Medulla oblongata (tissue), 1 donor: ENCODE measurements around the gene RYR2.
"Not testable (repeated sequence)": the region's sequence is repeated elsewhere in the genome, so short reads cannot be mapped to it uniquely, and the experiment has no call there.

Experiments
- DNase-seq: peaks from one replicate; pipeline ENCODE4 v3.0.0-alpha.2; 2015; ENCODE audit errors: extremely low spot score

Gene RYR2

DNA sequence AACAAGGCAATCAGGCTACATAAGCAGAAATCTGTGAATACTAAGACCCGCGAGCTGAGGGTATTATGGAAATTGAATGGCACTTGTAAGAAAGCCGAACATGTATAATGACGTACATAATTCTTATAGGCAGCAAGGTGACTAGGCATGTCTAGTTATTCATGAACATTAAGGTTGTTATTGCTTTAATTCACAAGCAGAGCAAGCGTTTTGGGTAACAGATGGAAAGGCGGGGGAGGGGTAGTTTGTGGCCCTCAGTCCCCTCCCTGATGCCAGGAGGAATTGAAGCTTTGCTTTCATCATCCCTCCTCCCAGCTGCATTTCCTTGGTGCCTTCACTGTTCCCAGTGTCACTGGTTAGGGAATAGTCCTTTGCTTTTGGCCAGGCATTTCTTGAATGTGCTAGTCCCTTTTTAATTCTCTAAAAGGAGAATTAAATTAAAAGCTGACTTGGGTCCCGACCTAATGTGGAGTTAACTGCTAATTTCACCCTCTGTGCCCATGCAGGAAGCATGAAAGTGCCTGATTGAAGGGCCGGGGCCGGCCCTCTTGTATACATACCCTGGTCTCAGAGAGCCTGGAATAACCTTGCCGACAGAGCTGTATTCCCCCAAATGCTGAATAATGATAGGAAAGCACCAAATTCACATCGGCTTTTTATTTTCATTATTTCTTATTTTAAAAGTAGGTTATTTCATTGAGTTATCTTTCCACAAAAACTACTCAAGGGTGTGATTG, 42.5 kb downstream of the RYR2 start:
- DNase-seq = no peak

DNA sequence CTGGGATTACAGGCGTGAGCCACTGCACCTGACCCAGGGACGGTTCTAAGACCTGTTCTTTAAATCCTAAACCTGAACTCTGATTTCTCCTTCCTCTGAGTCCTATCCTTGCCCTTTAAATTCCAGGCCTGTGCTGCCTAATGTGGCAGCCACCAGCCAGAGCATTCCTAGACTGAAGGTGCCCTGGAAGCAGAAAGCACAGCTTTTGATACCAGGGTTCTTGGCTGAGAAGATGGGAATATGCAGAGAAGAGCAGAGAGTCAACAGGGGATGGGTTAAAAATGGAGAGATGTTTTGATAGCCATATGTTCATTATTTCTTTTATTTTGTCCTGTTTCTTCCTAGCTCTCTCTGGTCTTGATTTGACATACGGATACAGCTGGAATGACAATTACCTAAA, 49.7 kb downstream of the RYR2 start:
- no peak for DNase-seq

DNA sequence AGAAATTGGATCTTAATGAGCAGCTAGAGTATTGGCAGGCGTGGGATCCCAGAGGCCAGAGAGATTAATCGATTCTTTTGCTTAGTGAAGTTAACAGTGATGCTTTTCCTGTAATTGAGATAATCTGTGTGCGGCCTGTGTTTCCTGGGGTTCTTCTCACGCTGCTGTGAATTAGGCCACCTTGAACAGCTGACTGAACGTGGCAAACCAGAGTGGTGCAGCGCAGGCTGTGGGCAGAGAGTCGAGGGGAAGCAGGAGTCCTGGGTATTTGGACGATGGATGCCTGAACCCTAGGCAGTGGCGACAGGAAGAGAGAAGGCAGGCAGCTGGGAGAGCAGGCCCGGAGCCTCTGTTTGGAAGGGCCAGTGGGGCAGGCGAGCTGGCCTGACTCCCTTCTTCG, 51.7 kb downstream of the RYR2 start:
- DNase-seq = no peak

DNA sequence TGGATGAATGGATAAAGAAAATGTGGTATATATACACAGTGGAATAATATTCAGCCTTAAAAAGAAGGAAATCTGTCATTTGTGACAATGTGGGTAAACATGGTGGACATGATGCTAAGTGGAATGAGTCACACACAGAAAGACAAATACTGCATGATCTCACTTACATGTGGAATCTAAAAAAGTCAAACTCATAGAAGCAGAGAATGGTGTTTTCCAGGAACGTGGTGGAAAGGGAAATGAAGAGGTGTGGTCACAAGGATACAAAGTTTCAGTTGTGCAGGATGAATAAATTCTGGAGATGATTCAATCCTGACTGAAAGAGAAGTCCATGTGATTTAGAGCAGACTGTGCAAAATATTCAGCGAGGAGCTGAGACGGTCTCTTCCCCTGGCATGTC, 56.6 kb downstream of the RYR2 start:
- no peak for DNase-seq

DNA sequence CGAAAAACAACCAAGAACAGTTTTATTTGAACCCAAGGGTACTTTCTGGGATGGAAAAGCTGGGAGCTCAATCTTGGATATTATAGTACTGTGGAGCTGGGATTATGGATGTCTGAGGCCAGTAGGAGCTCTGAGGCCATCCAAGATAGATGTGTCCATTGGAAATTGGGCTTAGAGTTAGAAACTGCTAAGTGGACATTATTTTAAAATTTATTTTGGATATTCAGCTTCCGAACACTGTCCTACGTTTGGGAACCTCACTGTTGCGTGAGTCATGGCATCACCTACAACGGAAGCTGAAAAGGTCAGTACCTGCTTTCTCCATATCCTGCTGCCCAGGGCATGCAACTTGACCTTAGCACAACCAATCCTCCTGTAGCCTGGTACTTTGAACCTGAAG, 61.0 kb downstream of the RYR2 start:
- no peak for DNase-seq

DNA sequence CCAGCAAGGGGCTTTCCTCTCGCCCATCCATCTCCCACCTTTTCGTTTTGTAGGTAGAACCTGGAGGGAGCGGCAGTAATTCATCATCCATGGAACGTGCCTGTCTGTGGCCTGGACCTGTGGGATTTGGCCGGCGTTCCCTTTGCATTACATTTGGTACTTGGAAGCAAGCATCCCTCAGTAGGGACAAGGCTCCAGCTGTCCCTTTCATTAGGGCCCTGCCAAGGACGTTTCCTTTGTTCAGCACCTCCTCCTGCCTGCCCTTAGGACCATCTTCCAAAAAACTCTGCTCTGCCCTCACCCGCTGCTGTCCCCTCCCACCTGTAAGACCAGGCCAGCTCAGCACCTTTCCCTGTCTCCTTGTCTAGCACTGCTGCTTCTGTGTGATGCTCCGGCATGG, 62.1 kb downstream of the RYR2 start:
- no peak for DNase-seq

DNA sequence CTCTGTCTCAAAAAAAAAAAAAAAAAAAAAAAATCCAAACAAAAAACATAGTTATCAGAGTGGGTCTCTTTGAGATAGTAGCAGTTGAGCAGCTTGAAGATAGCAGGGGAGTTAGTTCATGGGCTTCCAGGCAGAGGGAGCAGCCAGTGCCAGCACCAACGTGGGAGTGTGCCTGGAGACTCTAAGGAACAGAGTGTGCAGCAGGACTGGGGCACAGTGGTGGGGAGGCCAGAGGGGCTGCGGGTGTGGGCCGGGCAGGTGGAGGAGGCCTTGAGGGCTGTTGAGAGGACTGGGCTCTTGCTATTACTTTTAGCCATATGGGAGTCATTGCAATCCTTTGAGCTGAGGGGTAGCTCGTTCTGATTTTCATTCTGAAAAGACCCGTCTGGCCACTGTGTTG, 63.8 kb downstream of the RYR2 start:
- no peak for DNase-seq

DNA sequence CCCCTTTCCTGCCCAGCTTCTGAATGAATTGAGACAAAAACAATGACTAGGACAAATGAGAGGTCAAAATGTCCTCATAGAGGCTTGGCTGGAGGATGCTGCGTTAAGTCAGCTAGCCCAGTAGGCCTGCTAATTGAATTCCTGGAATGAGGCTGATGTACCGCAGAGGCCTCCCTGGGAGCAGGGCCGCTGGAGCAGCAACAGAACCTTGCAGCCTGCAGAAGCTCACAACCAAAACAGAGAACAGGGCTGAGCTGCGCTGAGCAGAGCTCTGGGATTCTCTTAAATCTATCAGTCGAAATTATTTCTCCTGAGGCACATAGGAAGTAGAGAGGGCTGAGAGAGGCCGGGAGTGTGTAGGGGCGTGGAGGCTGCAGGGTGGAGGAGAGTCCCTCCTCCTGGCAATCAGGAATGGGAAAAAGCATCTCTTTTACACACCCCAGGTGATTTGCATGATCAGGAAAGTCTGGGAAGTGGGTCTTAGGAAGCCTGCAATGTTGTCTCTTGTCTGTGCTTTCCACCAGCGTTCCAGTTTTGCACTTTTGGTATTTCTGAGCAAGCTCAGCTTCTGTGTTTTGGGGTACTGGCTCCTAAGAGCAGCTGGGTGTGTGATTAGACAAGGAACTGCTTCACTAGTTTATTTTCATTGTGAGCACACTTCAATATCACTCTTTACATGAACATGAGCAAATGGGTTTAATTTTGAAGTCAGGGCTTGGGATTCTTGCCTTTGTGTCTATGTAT, 66.5 kb downstream of the RYR2 start:
- no peak for DNase-seq

DNA sequence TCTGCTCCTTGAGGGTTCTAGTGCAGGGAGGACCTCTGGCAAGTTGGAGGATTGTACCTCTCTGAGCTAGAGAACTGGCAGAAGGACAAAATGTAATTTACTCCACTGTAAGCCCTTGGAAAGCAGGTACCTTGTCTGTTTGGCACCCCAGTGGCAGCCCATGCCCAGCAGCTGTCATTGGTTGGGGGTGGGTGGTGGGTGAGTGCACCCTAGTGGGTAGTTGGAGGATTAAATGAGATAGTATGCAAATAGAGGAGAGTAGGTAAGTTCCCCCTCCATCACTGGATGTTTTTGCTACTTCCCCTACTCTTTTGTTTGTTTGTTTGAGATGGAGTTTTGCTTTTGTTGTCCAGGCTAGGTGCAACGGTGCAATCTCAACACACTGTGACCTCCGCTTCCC, 69.8 kb downstream of the RYR2 start:
- DNase-seq = no peak

DNA sequence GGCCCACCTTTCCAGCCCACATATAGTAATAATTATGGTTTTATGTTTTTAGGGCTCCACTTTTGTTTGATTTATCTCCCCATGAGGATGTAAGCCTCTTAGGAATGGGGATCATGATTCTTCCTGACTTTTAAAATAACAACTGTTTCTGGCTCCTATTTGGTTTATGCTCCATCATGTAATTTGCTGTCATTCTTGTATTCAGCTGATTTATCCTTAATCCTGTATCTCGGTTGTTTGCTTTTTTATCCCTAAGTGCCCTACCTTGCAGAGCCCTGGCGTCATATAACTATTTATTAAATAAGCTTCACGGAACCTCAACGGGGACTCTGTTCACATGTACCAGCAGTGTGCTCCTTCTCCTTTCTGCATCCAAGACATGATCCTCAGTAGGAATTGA, 70.7 kb downstream of the RYR2 start:
- DNase-seq = no peak

DNA sequence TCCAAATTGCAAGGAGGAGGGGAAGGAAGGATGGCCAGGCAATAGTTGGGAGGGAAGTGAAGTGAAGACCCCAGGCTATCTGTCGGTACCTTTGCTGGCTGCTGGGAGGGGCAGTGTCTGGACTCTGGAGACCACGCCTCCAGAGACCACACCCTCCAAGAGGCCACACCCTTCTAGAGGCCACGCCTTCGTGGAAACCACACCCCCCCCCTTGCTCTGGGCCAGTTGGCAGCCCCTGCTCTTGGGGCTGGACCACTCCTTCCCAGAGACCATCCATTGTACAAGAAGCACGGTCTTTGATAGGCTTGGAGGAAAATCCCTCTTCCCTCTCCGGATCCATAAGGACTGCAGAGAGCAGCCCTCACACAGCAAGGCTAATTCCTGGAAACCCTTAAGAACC, 73.1 kb downstream of the RYR2 start:
- DNase-seq = no peak

DNA sequence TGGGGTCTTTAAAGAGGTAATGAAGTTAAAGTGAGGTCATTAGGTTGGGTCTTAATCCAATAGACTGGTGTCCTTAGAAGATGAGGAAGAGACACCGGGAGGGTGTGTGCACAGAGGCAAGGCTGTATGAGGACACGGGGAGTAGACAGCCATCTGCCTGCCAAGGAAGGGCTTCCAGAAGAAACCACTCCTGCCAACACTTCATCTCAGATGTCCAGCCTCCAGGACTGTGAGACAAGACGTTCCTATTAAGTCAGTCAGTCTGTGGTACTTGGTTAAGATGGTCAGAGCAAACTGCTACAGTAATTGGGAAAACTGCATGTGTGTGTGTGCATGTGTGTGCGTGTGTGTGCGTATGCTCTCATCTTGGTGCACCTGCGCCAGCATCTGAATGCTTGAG, 77.1 kb downstream of the RYR2 start:
- no peak for DNase-seq

DNA sequence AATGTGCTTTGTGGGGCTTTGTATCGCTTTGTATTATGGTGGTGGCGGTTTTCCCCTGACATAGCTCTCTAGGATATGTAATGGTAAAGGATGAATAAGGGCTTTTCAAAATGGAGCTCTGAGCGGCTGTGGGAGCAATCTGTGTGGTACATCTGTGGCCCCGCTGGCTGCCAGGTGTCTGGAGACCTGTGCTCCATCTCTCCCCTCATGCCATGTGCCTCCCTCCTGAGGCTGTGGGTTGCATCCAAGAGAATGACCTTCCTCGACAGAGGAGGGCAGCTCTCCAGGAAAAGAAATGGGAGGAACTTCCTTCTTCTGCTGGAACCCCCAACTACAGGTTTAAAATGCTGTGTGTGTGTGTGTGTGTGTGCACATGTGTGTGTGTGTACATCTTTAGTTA, 78.7 kb downstream of the RYR2 start:
- no peak for DNase-seq

DNA sequence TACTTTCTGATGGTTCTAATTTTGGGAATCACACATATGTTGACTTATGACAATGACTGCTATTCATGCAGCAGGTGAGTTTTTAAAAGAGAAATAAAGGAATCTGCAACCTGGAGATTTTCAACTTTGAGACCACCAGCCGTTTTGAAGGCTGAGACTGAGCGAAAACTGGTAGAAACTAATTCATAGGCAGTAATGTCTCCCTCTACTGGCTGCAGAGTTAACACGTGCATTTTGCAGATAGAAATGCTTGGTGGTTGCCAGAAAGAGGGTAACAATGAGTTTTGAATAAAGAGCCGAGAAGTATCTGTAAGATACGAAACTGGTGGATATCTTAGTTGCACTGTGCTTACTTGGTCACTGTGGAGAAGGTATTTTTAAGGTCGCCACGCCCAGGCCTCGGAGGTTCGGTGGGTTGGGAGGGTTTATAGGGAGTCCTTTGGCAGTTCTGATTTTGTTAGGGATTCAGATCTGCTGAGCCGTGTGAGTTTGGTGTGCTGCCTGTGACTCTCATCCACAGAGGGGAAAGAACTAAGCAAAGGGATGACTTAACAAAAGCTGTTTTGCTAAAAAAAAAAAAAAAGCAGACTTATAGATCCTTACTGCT, 83.0 kb downstream of the RYR2 start:
- DNase-seq = no peak

DNA sequence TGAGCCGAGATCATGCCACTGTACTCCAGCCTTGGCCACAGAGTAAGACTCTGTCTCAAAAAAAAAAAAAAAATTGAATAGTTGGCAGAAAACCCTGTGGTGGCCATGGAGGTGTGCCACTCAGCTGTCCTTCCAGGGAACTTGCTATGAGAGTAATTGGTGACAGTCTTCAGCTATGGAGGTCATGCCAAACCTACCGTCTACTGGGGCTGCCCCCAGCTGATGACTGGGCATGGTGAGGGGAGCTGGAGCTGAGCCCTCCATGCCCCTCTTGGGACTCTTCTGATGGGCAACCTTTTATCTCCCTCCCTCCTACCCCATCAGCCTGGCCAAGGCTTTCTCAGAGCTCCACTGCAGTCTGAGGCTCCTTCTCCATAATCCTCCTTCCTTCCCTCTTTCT, 84.2 kb downstream of the RYR2 start:
- no peak for DNase-seq

DNA sequence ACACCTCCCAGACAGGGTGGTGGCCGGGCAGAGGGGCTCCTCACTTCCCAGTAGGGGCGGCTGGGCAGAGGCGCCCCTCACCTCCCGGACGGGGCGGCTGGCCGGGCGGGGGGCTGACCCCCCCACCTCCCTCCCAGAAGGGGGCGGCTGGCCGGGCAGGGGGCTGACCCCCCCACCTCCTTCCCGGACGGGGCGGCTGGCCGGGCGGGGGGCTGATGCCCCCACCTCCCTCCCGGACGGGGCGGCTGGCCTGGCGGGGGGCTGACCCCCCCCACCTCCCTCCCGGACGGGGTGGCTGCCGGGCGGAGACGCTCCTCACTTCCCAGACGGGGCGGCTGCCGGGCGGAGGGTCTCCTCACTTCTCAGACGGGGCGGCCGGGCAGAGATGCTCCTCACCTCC, 85.3 kb downstream of the RYR2 start:
- DNase-seq = not testable (repeated sequence)

DNA sequence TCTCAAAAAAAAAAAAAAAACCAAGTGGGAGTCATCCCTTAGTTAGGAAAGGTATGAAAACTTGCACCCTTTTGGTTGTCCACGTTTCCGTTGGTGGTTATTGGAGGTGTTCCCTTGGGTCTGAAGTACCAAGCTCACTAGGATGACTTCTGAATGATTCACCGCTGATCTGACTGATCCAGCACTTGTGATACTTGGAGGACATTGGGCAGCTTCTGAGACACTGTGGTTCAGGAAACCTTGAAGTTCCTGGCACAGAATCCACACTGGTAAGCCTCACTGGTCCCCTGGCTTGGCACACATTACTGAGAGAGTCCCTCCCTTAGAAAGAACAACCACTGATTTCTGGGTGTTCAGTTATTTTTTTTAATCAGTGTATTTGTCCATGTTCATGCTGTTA, 91.9 kb downstream of the RYR2 start:
- DNase-seq = no peak

DNA sequence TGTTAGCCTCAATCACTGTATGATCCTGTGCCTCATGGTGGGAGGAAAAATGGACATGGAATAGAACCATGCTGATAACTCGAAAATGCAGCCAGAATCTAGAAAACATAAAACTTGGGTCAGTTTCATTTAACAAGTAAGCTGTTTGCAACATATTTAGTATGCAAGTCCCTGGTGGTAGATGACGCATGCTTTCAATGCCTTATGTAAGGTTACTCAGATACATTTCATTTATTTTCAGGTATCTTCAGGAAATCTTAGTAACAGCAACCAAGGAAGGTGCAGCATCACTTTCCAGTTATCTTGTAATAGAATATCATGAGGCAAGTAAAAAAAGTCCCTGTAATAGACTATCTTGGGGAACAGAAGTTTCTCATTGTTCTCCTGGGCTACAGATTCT, 92.9 kb downstream of the RYR2 start:
- DNase-seq = no peak

DNA sequence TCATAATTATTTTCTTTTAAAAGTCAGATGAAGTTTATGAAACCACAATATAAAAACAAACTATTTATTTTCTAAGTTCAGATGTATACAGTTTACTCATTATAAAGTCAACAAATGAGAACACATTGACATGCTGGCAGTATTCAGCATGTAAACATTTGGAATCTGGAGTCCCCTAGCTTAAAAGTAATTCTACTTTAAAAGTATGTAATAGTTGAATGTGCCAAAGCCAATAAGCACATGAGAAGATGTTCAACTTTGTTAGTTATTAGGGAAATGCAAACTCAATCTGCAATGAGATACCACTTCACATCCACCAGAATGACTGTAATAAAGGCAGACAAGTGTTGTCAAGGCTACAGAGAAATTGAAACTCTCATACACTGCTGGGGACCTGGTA, 96.6 kb downstream of the RYR2 start:
- DNase-seq = no peak

DNA sequence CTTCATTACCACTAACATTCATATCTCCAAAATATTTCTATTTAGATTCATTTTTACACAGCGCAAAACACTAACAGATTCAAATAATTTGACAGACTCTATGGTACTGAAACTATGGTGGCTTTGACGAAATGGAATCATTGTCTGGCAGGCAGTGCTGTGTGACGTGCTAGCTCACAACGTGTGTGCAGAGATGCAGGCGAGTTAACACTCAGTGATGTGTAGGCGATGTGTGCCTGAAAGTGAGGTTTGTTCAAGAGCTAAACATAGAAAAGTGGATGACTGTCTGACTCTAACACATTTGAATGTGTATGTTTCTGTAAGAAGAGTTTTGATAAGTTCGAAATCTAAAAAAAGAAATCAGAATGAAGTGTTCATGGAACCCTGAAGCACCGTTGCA, 97.7 kb downstream of the RYR2 start:
- no peak for DNase-seq

DNA sequence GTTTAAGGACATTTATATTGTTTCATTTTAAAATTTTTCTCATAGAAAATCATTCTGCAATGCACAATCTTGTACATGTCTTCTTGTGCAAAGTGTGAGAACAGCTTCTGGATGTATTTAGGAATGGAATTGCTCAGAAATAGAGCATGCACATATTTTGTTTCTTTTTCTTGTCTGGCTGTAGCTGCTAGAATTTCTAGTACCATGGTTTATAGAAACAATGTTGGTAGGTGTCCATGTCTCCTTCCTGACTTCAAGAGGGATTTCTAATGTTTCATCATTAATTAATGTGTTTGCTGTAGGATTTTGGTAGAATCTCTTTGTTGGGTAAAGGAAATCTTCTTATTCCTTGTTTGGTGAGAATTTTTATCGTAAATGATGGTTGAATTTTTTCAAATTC, 99.0 kb downstream of the RYR2 start:
- no peak for DNase-seq

DNA sequence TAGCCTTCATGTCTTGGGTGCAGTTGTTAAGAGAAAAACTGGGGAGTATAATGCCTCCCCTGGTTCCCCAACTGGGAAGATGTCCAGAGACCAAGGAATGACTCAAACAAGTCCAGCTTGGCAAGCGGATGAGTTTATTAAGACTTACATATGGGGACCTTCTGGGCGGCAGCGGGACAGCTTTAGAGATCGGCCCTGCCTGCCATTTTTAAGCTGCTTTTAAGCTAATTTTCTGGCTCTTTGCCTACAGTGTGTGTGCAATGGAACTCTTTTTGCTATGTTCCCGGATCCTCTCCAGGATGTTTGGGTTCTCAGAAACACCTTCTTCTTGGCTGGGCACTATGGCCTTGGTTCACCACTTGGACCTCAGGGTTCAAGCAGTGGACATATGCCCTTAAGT, 99.5 kb downstream of the RYR2 start:
- no peak for DNase-seq

DNA sequence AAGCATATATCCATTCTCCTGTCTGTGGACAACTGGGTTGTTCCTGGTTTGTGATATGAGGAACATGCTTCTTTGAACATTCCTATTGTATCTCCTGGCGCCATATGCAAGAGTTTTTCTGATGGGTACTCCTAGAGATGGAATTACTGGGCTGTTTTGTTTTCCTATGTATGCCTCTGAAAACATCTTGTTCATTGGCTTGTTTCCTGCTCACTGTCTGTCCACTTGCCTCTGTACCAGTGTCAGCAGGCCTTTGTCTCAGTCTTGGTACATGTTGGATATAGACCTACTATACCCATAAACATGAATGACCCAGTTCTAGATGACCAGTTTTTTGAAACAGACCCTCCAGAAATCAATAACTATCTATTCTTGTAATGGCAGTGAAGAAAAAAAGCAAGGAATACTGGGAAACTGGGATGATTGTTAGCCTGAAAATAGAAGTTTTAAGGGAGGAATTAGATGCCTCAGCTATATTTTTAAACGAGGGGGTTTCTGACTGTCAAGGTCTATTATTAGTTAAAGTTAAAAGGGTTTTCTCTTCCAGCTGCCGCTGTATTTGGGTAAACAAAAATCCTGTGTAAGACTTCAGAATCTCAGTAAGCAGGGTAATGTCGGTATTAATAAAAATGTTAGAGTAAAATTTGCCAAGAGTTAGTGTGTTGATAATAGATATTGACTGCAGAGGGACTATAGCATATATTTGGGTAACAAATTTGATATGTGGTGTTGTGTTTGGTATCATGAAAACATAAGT, 103.6 kb downstream of the RYR2 start:
- no peak for DNase-seq
